ENCODE measurements around the gene COG7.

GRCh38 chr16:23478566-23478965 lies 25.6 kb upstream of the COG7 start:
- TF ChIP-seq CTCF (IDR thresholded peaks at IDR 0.05): no peak
- TF ChIP-seq POLR2A (IDR thresholded peaks at IDR 0.05): no peak

All from heart left ventricle (tissue), 13 donors.